Kidney (tissue), 14 donors: Measurements from ENCODE around the gene SQOR. TPM values are rescaled to one million over a fixed set of nuclear protein-coding genes. Genes with fewer than 3 reads are reported as not detected.

ENCODE experiments used
- DNase-seq, 5 donors: peaks; one replicate each; pipeline ENCODE4 v3.0.0-alpha.2; 2013 to 2020
- FAIRE-seq: peaks from 2 replicates; lab custom pipeline; 2012; peaks lifted over from hg19 to GRCh38; lab: Jason Lieb, UNC
- H3K27ac ChIP-seq, 2 donors: one replicate each; pipeline ENCODE4 v1.7.0; 2013; ENCODE audit warnings: low read depth in 2 of 2, low read length in 2 of 2, inconsistent platforms in 1 of 2
- H3K27me3 ChIP-seq: one replicate; pipeline ENCODE4 v1.7.1; 2013; ENCODE audit warnings: low read length, inconsistent platforms; ENCODE audit not compliant: control insufficient read depth, insufficient read depth
- H3K36me3 ChIP-seq, 3 donors: one replicate each; pipeline versions ENCODE4 v1.7.0 to v1.7.1; 2013; ENCODE audit warnings: low read length in 3 of 3, control low read depth in 1 of 3, inconsistent platforms in 1 of 3; ENCODE audit not compliant: insufficient read depth in 3 of 3, control insufficient read depth in 2 of 3
- H3K4me1 ChIP-seq, 3 donors: one replicate each; pipeline versions ENCODE4 v1.7.0 to v1.7.1; 2013; ENCODE audit warnings: low read length in 3 of 3, inconsistent platforms in 1 of 3, low read depth in 1 of 3; ENCODE audit not compliant: control insufficient read depth in 2 of 3, insufficient read depth in 2 of 3
- H3K4me3 ChIP-seq, 3 donors: one replicate each; pipeline versions ENCODE4 v1.7.0 to v1.8.1; 2013; ENCODE audit warnings: low read length in 3 of 3, control low read depth in 1 of 3, inconsistent platforms in 1 of 3
- H3K9ac ChIP-seq, 3 donors: one replicate each; pipeline versions ENCODE4 v1.7.0 to v1.7.1; 2013; ENCODE audit warnings: low read length in 3 of 3, control low read depth in 1 of 3, inconsistent platforms in 1 of 3
- H3K9me3 ChIP-seq, 3 donors: one replicate each; pipeline versions ENCODE4 v1.7.0 to v1.7.1; 2013; ENCODE audit warnings: low read length in 3 of 3, control low read depth in 1 of 3, inconsistent platforms in 1 of 3; ENCODE audit not compliant: control insufficient read depth in 2 of 3, insufficient read depth in 1 of 3
- intact Hi-C: fragments of 100-400 bp; cut with DNase I; formaldehyde crosslinking; loops from one replicate; pipeline ENCODE4 v1.11.1; 2022
- polyA plus RNA-seq: library from polyadenylated mRNA; stranded (reverse); fragments of 350-450 nt; fragmentation: Illumina TruSeq; extraction: RNeasy Lipid Tissue Mini Kit (QIAGEN cat#74804); gene quantifications from one replicate; pipeline ENCODE4 v1.2.3, GENCODE V29; 2014; ENCODE audit warnings: low read depth, low replicate concordance; ENCODE audit not compliant: insufficient read depth
- total RNA-seq: library from RNA; stranded (reverse); fragmentation: NEBNext Ultra II Directional; extraction: Animal tissue kit (Norgen Biotek cat#: 25700); gene quantifications from one replicate; pipeline ENCODE4 v1.2.1, GENCODE V29; 2021
- TF ChIP-seq, protein P1 (sequence below): IDR thresholded peaks from 3 replicates; pipeline ENCODE4 v1.5.1; 2012; ENCODE audit warnings: mild to moderate bottlenecking, moderate library complexity, borderline replicate concordance; ENCODE audit not compliant: insufficient read depth; ENCODE audit errors: extremely low read depth
- donor health status: control.
- donor health status: control.
- donor health status: control.
- donor health status: control.
- donor health status: control.
- donor health status: DM: yes; HTN: yes; CAD: no.
- donor health status: Normal renal cell carcinoma (clear cell type).

SQOR gene
- total and polyA plus RNA-seq, 2 donors from 2014 or later, result 43.4 to 67.5 TPM

DNA sequence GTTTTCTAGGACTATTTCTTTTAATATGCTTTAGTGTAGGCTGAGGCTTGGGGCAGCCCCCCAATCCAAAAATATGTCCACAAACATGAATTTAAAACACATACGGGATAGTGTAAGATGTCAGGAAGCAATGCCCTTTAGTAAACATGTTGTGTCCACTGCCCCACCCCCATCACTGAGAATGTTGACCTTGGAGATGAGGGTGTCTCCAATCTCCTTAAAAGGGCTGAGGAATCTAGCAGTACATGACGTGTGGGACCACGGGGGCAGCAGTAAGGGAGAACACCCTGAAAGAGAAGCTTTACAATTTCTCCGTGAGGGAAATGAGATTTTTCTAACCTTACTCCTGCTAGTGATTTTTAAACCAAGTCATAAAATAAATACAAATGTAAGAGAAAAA lies 84.7 kb downstream of the SQOR start:
- Histone ChIP-seq H3K4me1 (no peaks in the 10 kb centered on the region), H3K4me3 (no peak overlapping the region), H3K27ac (no peak overlapping the region), H3K9me3 (no peaks in the 10 kb centered on the region), H3K36me3 (no peaks in the 10 kb centered on the region), H3K27me3 (no peaks in the 10 kb centered on the region), H3K9ac (no peak overlapping the region)
- DNase-seq, result peak in 2 of 5 donors; percentile 15 to 73
- no peak for FAIRE-seq
- TF ChIP-seq, protein P1, sequence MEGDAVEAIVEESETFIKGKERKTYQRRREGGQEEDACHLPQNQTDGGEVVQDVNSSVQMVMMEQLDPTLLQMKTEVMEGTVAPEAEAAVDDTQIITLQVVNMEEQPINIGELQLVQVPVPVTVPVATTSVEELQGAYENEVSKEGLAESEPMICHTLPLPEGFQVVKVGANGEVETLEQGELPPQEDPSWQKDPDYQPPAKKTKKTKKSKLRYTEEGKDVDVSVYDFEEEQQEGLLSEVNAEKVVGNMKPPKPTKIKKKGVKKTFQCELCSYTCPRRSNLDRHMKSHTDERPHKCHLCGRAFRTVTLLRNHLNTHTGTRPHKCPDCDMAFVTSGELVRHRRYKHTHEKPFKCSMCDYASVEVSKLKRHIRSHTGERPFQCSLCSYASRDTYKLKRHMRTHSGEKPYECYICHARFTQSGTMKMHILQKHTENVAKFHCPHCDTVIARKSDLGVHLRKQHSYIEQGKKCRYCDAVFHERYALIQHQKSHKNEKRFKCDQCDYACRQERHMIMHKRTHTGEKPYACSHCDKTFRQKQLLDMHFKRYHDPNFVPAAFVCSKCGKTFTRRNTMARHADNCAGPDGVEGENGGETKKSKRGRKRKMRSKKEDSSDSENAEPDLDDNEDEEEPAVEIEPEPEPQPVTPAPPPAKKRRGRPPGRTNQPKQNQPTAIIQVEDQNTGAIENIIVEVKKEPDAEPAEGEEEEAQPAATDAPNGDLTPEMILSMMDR, result no peak
- intact Hi-C loops, result no loop called here

DNA sequence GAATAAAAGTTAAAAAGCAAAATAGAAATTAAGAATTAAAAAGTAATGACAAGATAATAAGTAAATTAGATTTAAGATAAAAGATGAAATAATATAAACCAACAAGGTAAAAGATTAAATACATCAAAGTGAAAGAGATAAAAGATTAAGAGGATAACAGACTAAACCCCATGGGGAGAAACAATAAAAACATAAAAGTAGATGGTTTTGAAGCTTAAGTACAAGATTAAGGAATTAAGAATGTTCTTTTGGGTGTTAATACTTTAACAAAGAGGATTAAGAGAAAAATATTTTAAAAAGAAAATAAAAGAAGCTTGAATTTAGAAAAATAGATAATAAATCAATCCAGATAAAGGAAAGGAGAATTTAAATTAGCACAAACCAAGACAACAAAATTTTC lies 85.4 kb downstream of the SQOR start:
- no peak overlapping the region for H3K4me3 ChIP-seq
- no peaks in the 10 kb centered on the region for H3K4me1 ChIP-seq
- no peak overlapping the region for H3K27ac ChIP-seq
- no peaks in the 10 kb centered on the region for H3K9me3 ChIP-seq
- H3K36me3 ChIP-seq, result no peaks in the 10 kb centered on the region
- intact Hi-C loops, result no loop called here
- H3K9ac ChIP-seq, result no peak overlapping the region
- H3K27me3 ChIP-seq, result no peaks in the 10 kb centered on the region
- no peak for FAIRE-seq
- TF ChIP-seq, protein P1, result no peak
- no peak for DNase-seq

DNA sequence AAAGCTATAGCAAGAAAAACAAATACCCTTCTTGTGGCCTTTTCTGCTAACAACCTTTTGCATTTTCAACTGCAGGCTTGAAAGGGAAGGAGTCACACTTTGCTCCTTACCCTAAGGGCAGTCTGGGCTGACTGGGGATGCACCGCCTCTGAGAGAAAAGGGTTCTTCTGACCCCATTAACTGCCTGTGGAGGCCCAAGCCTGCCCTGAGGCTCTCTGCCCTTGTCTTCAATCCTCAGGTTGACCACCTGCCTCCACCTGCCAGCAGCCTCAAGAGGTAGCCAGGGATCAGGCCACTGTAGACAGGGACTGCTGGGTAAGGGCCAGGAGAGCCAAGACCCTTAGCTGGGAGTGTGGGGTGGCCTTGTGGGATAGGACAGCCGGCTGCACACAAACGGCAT lies 93.8 kb downstream of the SQOR start:
- FAIRE-seq, result no peak
- TF ChIP-seq, protein P1, result no peak
- no peak for DNase-seq
- Histone ChIP-seq H3K27ac (no peak overlapping the region), H3K4me1 (no peaks in the 10 kb centered on the region), H3K9me3 (no peaks in the 10 kb centered on the region), H3K4me3 (no peak overlapping the region), H3K27me3 (no peaks in the 10 kb centered on the region), H3K36me3 (no peaks in the 10 kb centered on the region), H3K9ac (no peak overlapping the region)
- intact Hi-C loops, result no loop called here

DNA sequence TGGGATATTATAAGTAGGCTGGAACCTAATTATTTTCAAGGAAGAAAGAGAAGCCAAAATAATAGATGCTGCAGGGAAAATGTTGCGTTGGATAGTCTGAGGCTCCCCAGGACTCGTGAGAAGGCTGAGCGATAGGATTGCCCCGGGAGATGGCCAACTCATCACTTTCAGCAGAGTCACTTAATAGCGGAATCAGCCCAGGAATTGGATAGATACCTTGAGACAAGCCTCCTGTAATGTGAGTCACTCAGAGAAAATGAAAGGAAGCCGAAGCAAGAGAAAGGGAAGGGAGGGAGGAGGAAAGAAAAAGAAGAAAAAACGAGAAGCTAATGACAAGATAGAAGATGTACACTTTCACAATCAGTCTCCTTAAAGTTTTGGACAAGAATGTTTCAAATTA lies 94.3 kb downstream of the SQOR start:
- no peaks in the 10 kb centered on the region for H3K4me1 ChIP-seq
- no peaks in the 10 kb centered on the region for H3K36me3 ChIP-seq
- H3K27ac ChIP-seq, result no peak overlapping the region
- no peak overlapping the region for H3K4me3 ChIP-seq
- no peak for DNase-seq
- H3K9ac ChIP-seq, result no peak overlapping the region
- intact Hi-C loops, result no loop called here
- TF ChIP-seq, protein P1, result no peak
- FAIRE-seq, result no peak
- H3K27me3 ChIP-seq, result no peaks in the 10 kb centered on the region
- no peaks in the 10 kb centered on the region for H3K9me3 ChIP-seq
